Spleen (tissue), 11 donors: Measurements from ENCODE around the gene OGT. TPM values are rescaled to one million over a fixed set of nuclear protein-coding genes. Genes with fewer than 3 reads are reported as not detected.

Source experiments
- DNase-seq: peaks from one replicate; pipeline ENCODE4 v3.0.0-alpha.2; 2020
- H3K27ac ChIP-seq, 8 donors: fragments of 200-600 bp; sonication (generic) in 7 of 8; 1 replicate in 4 of 8; 2 replicates in 4 of 8; pipeline versions ENCODE4 v1.5.0 to v1.8.0; 2016 to 2021; ENCODE audit warnings: inconsistent platforms in 4 of 8, mild to moderate bottlenecking in 4 of 8, moderate library complexity in 1 of 8
- H3K27me3 ChIP-seq, 7 donors: fragments of 200-600 bp; sonication (generic) in 6 of 7; replicated peaks in 1 of 7; 1 replicate in 4 of 7; 2 replicates in 3 of 7; pipeline versions ENCODE4 v1.5.0 to v1.8.0; 2016 to 2021; ENCODE audit warnings: inconsistent platforms in 3 of 7, mild to moderate bottlenecking in 1 of 7
- H3K36me3 ChIP-seq, 6 donors: fragments of 200-600 bp; sonication (generic) in 5 of 6; 1 replicate in 4 of 6; 2 replicates in 2 of 6; pipeline versions ENCODE4 v1.5.0 to v1.8.0; 2016 to 2021; ENCODE audit warnings: inconsistent platforms in 2 of 6
- H3K4me1 ChIP-seq, 6 donors: fragments of 200-600 bp; sonication (generic) in 5 of 6; 1 replicate in 3 of 6; 2 replicates in 3 of 6; pipeline versions ENCODE4 v1.5.0 to v1.8.0; 2016 to 2021; ENCODE audit warnings: inconsistent platforms in 3 of 6
- H3K4me3 ChIP-seq, 8 donors: fragments of 200-600 bp; sonication (generic) in 7 of 8; 1 replicate in 4 of 8; 2 replicates in 4 of 8; pipeline versions ENCODE4 v1.5.0 to v1.8.0; 2016 to 2021; ENCODE audit warnings: inconsistent platforms in 4 of 8, mild to moderate bottlenecking in 4 of 8, moderate library complexity in 2 of 8
- H3K9me3 ChIP-seq, 8 donors: fragments of 200-600 bp; sonication (generic) in 7 of 8; 1 replicate in 4 of 8; 2 replicates in 4 of 8; pipeline versions ENCODE4 v1.5.0 to v1.8.0; 2016 to 2021; ENCODE audit warnings: inconsistent platforms in 4 of 8
- POLR2A ChIP-seq, 3 donors: fragments of 450-650 bp; IDR thresholded peaks; one replicate each; pipeline ENCODE4 v1.5.1; 2017; ENCODE audit warnings: antibody characterized with exemption in 3 of 3, mild to moderate bottlenecking in 1 of 3
- POLR2AphosphoS5 ChIP-seq, 3 donors: sonication (generic); formaldehyde crosslinking; IDR thresholded peaks; one replicate each; pipeline ENCODE4 v1.5.1; 2017; ENCODE audit warnings: antibody characterized with exemption in 3 of 3
- WGBS, 5 donors: extraction: QIAGEN DNeasy Blood & Tissue Kit in 3 of 5; methylation state at CpG; one replicate each; pipeline versions ENCODE4 v1.1.5 to v1.1.7; 2013 to 2018; 5-methylcytosine and 5-hydroxymethylcytosine counted together
- intact Hi-C: fragments of 100-400 bp; cut with DNase I; formaldehyde crosslinking; loops from one replicate; pipeline ENCODE4 v1.15.0; 2023; ENCODE audit warnings: low total_unique reads
- polyA plus RNA-seq, 3 donors: library from polyadenylated mRNA; stranded (reverse); fragments of 200-250 nt; gene quantifications; one replicate each; pipeline ENCODE4 v1.2.1, GENCODE V29; 2013
- total RNA-seq, 7 donors: library from RNA; depleted of rRNA in 3 of 7; stranded (reverse); fragments of >200 nt in 3 of 7; fragmentation: NEBNext Ultra II Directional in 4 of 7; extraction: Animal tissue kit (Norgen Biotek cat#: 25700) in 4 of 7; gene quantifications; one replicate each; pipeline versions ENCODE4 v1.1.0 to v1.2.1, GENCODE V29; 2016 to 2021
- TF ChIP-seq, protein P1 (sequence below), 11 experiments: fragments of 200-600 bp in 7 of 11; fragments of 450-650 bp in 4 of 11; sonication (generic) in 4 of 11; IDR thresholded peaks in 8 of 11; conservative IDR thresholded peaks in 3 of 11; 1 replicate in 7 of 11; 2 replicates in 4 of 11; pipeline versions ENCODE4 v1.4.0 to v1.8.0; 2016 to 2021; ENCODE audit warnings: antibody characterized with exemption in 11 of 11, inconsistent platforms in 4 of 11, mild to moderate bottlenecking in 1 of 11
- donor health status: healthy with polysubstance abuse.
- donor health status: DM: no; HTN: no; CAD: no; lungs with moderate emphysema.
- donor health status: DM: no; HTN: no; CAD: no.
- donor health status: Bipolar disorder and iron deficiency.
- donor health status: healthy.
- donor health status: DM: no; HTN: no; CAD: no.
- donor health status: DM: yes; HTN: yes; CAD: no.

OGT gene
- total and polyA plus RNA-seq, 10 donors, result 76.8 to 393 (median 233) TPM

GRCh38 chrX:71514367-71515037 is 18.4 kb upstream of the OGT start:
- no peak overlapping the region for H3K4me3 ChIP-seq
- no peaks in the 10 kb centered on the region for H3K36me3 ChIP-seq
- H3K27ac ChIP-seq, result no peak overlapping the region
- H3K27me3 ChIP-seq, result no peaks in the 10 kb centered on the region
- DNase-seq, result no peak
- H3K9me3 ChIP-seq, result peaks cover 0 to 9% (median 0%) of the 10 kb centered on the region in 8 donors
- no peaks in the 10 kb centered on the region for H3K4me1 ChIP-seq
- intact Hi-C loops, result no loop called here
- TF ChIP-seq POLR2AphosphoS5 (IDR thresholded peaks at IDR 0.05), result no peak
- TF ChIP-seq, protein P1, sequence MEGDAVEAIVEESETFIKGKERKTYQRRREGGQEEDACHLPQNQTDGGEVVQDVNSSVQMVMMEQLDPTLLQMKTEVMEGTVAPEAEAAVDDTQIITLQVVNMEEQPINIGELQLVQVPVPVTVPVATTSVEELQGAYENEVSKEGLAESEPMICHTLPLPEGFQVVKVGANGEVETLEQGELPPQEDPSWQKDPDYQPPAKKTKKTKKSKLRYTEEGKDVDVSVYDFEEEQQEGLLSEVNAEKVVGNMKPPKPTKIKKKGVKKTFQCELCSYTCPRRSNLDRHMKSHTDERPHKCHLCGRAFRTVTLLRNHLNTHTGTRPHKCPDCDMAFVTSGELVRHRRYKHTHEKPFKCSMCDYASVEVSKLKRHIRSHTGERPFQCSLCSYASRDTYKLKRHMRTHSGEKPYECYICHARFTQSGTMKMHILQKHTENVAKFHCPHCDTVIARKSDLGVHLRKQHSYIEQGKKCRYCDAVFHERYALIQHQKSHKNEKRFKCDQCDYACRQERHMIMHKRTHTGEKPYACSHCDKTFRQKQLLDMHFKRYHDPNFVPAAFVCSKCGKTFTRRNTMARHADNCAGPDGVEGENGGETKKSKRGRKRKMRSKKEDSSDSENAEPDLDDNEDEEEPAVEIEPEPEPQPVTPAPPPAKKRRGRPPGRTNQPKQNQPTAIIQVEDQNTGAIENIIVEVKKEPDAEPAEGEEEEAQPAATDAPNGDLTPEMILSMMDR (IDR thresholded peaks at IDR 0.05 in 8 of 11, conservative IDR thresholded peaks at IDR 0.05 in 3 of 11), result no peak
- TF ChIP-seq POLR2A (IDR thresholded peaks at IDR 0.05), result no peak
- WGBS, 5 donors, result 20 to 54% (median 34%) methylated on average over 5 of the region's 5 CpGs

GRCh38 chrX:71515038-71515396 is 17.9 kb upstream of the OGT start:
- Histone ChIP-seq H3K27ac (no peak overlapping the region), H3K36me3 (no peaks in the 10 kb centered on the region), H3K27me3 (no peaks in the 10 kb centered on the region), H3K4me3 (no peak overlapping the region), H3K4me1 (no peaks in the 10 kb centered on the region), H3K9me3 (peaks cover 0 to 9% (median 0%) of the 10 kb centered on the region in 8 donors)
- TF ChIP-seq POLR2A (IDR thresholded peaks at IDR 0.05) (no peak), POLR2AphosphoS5 (IDR thresholded peaks at IDR 0.05) (no peak)
- TF ChIP-seq, protein P1 (IDR thresholded peaks at IDR 0.05 in 8 of 11, conservative IDR thresholded peaks at IDR 0.05 in 3 of 11), result no peak
- intact Hi-C loops, result no loop called here
- no peak for DNase-seq
- WGBS, 5 donors, result 55 to 88% (median 78%) methylated on average over 2 of the region's 2 CpGs

DNA sequence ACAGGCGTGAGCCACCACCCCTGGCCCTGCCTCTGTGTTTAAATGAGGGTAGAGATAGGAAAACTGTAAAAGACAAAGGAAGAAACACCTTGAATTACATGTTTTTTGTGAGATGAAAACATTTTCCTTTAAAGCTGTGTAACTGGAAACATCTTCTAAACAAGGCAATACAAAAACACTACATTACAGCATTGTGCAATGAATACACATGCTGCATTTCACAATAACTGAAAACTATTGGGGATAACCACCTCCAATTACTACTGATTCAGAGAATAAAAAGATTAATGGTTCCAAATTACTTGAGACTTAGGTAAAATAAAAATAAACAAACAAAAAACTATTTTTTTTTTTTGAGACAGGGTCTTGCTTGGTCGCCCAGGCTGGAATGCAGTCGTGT is 7.6 kb upstream of the OGT start:
- H3K27ac ChIP-seq, result no peak overlapping the region
- peaks cover 0 to 5% (median 0%) of the 10 kb centered on the region in 8 donors for H3K9me3 ChIP-seq
- H3K27me3 ChIP-seq, result no peaks in the 10 kb centered on the region
- intact Hi-C loops, result no loop called here
- WGBS, 5 donors, result 78 to 100% (median 91%) methylated on average over 3 of the region's 3 CpGs
- TF ChIP-seq POLR2AphosphoS5 (IDR thresholded peaks at IDR 0.05) (no peak), POLR2A (IDR thresholded peaks at IDR 0.05) (no peak)
- TF ChIP-seq, protein P1 (IDR thresholded peaks at IDR 0.05 in 8 of 11, conservative IDR thresholded peaks at IDR 0.05 in 3 of 11), result no peak
- no peak for DNase-seq
- no peaks in the 10 kb centered on the region for H3K4me1 ChIP-seq
- H3K36me3 ChIP-seq, result no peaks in the 10 kb centered on the region
- no peak overlapping the region for H3K4me3 ChIP-seq

- H3K4me3 ChIP-seq, result peak overlapping the region; percentile 1 to 78 (median 63)
- no peak for DNase-seq
- H3K4me1 ChIP-seq, result peaks cover 0 to 32% (median 14%) of the 10 kb centered on the region in 6 donors
- H3K36me3 ChIP-seq, result peaks cover 0 to 4% (median 0%) of the 10 kb centered on the region in 6 donors
- no peaks in the 10 kb centered on the region for H3K27me3 ChIP-seq
- WGBS, 5 donors, result 0 to 43% (median 1%) methylated on average over 25 of the region's 25 CpGs
- TF ChIP-seq POLR2AphosphoS5 (IDR thresholded peaks at IDR 0.05), result peak in 1 of 3 donors; percentile 76
- TF ChIP-seq, protein P1 (IDR thresholded peaks at IDR 0.05 in 8 of 11, conservative IDR thresholded peaks at IDR 0.05 in 3 of 11), result no peak
- intact Hi-C loops, result no loop called here
- H3K27ac ChIP-seq, result peak overlapping the region; percentile 53 to 96 (median 94)
- H3K9me3 ChIP-seq, result peaks cover 0 to 5% (median 0%) of the 10 kb centered on the region in 8 donors
These were observed 689 bp upstream of the OGT start for GRCh38 chrX:71532078-71532752.
